Muscle of leg (tissue), 11 donors: Measurements from ENCODE around the gene PTK7. TPM values are rescaled to one million over a fixed set of nuclear protein-coding genes. Genes with fewer than 3 reads are reported as not detected.
A peak's percentile ranks its signal among the peaks of the same experiment; 100 is the strongest.

Source experiments
- DNase-seq: peaks from one replicate; pipeline ENCODE4 v3.0.0; 2013
- H3K27ac ChIP-seq: one replicate; pipeline ENCODE4 v1.5.1; 2013; ENCODE audit warnings: mild to moderate bottlenecking, low read length, control low read depth
- H3K27me3 ChIP-seq: one replicate; pipeline ENCODE4 v1.6.1; 2013; ENCODE audit warnings: low read length; ENCODE audit not compliant: control insufficient read depth, insufficient read depth
- H3K36me3 ChIP-seq: one replicate; pipeline ENCODE4 v1.6.1; 2013; ENCODE audit warnings: low read length; ENCODE audit not compliant: control insufficient read depth, insufficient read depth
- H3K4me1 ChIP-seq: one replicate; pipeline ENCODE4 v1.6.1; 2013; ENCODE audit warnings: low read length; ENCODE audit not compliant: control insufficient read depth, insufficient read depth
- H3K4me3 ChIP-seq: one replicate; pipeline ENCODE4 v1.5.1; 2013; ENCODE audit warnings: low read length, control low read depth
- H3K9me3 ChIP-seq: replicated peaks from 2 replicates; pipeline ENCODE4 v1.6.1; 2013; ENCODE audit warnings: low read depth, low read length; ENCODE audit not compliant: control insufficient read depth
- WGBS: methylation state at CpG from one replicate; pipeline ENCODE4 v1.1.5; 2013; ENCODE audit warnings: missing lambda C conversion rate; ENCODE audit not compliant: insufficient coverage; 5-methylcytosine and 5-hydroxymethylcytosine counted together
- polyA plus RNA-seq, 8 donors: library from polyadenylated mRNA; unstranded; fragments of 120-200 nt; gene quantifications; one replicate each; pipeline versions ENCODE4 v1.2.1 to v1.2.3, GENCODE V29; 2013; ENCODE audit warnings: inconsistent platforms in 1 of 8, low replicate concordance in 1 of 8; ENCODE audit not compliant: insufficient read length in 8 of 8, insufficient read depth in 1 of 8
- total RNA-seq: library from RNA; stranded (reverse); fragments of 120-200 nt; gene quantifications from one replicate; pipeline ENCODE4 v1.2.4, GENCODE V29; 2013

The PTK7 gene
- total and polyA plus RNA-seq, 9 donors, result 40.2 to 117 (median 78.5) TPM

GRCh38 chr6:43093436-43094289, 17.5 kb downstream of the PTK7 start:
- peaks cover 50% of the 10 kb centered on the region for H3K4me1 ChIP-seq
- WGBS, result 36% methylated on average over 5 of the region's 9 CpGs
- DNase-seq, result peak; percentile 95
- H3K9me3 ChIP-seq, result no peaks in the 10 kb centered on the region
- H3K27me3 ChIP-seq, result no peaks in the 10 kb centered on the region
- no peaks in the 10 kb centered on the region for H3K36me3 ChIP-seq
- H3K4me3 ChIP-seq, result peak overlapping the region; percentile 11
- H3K27ac ChIP-seq, result peak overlapping the region; percentile 66

- Histone ChIP-seq H3K9me3 (no peaks in the 10 kb centered on the region), H3K36me3 (no peaks in the 10 kb centered on the region), H3K27me3 (no peaks in the 10 kb centered on the region), H3K4me3 (no peak overlapping the region), H3K4me1 (peaks cover 28% of the 10 kb centered on the region), H3K27ac (peak overlapping the region; percentile 31)
- 31% methylated on average over 3 of the region's 7 CpGs for WGBS
- peak; percentile 18 for DNase-seq
These were observed 19.8 kb downstream of the PTK7 start for GRCh38 chr6:43095939-43096338.

DNA sequence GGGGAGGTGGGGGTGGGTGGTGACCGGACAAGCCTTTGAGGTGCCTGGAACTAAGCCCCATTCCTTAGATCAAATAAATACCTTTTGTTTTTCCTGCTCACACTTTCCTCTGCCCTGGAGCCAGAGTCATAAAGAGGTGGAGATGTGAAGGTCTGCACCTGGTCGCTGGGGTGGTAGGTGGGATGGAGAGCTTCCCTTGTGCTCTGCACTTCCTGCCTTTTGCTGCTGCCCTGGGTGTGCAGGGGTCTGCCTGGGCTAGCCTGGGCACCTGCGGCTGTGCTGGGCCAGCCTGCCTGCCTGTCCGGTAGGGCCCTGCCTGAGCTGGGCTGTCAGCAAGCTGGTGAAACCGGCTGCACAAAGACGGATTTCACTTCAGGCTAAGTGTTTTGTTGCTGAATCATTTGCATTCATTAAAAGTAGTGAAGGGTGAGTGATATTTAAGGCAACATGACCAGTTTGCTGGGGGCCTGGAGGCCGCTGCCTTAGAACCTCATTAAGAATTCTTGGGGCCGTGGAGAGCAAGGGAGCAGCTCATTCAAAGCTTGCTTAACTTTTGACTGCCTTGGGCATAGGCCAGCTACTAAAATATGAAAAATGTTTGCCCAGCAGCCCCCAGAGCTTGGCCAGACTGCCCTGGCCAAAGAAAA, 20.5 kb downstream of the PTK7 start:
- Histone ChIP-seq H3K27ac (peak overlapping the region; percentile 31), H3K9me3 (no peaks in the 10 kb centered on the region), H3K4me3 (no peak overlapping the region), H3K4me1 (peaks cover 25% of the 10 kb centered on the region), H3K27me3 (no peaks in the 10 kb centered on the region), H3K36me3 (no peaks in the 10 kb centered on the region)
- DNase-seq, result peak; percentile 22
- WGBS, result 60% methylated on average over 7 of the region's 8 CpGs

GRCh38 chr6:43097098-43097489, 21.0 kb downstream of the PTK7 start:
- H3K27ac ChIP-seq, result peak overlapping the region; percentile 29
- DNase-seq, result no peak

GRCh38 chr6:43097502-43097901, 21.4 kb downstream of the PTK7 start:
- no peak overlapping the region for H3K4me3 ChIP-seq
- H3K27ac ChIP-seq, result no peak overlapping the region
- no peaks in the 10 kb centered on the region for H3K27me3 ChIP-seq
- WGBS, result 81% methylated on average over 3 of the region's 4 CpGs
- H3K9me3 ChIP-seq, result no peaks in the 10 kb centered on the region
- H3K4me1 ChIP-seq, result peaks cover 25% of the 10 kb centered on the region
- no peaks in the 10 kb centered on the region for H3K36me3 ChIP-seq
- no peak for DNase-seq

More at GRCh38 chr6:43097098-43097489, 21.0 kb downstream of the PTK7 start:
- WGBS, result no CpG with 5 or more reads among the region's 5 CpGs
- no peaks in the 10 kb centered on the region for H3K36me3 ChIP-seq
- no peaks in the 10 kb centered on the region for H3K27me3 ChIP-seq
- H3K9me3 ChIP-seq, result no peaks in the 10 kb centered on the region
- peaks cover 25% of the 10 kb centered on the region for H3K4me1 ChIP-seq
- no peak overlapping the region for H3K4me3 ChIP-seq

- DNase-seq, result no peak
These were observed 25.4 kb downstream of the PTK7 start for GRCh38 chr6:43101497-43101896.

DNA sequence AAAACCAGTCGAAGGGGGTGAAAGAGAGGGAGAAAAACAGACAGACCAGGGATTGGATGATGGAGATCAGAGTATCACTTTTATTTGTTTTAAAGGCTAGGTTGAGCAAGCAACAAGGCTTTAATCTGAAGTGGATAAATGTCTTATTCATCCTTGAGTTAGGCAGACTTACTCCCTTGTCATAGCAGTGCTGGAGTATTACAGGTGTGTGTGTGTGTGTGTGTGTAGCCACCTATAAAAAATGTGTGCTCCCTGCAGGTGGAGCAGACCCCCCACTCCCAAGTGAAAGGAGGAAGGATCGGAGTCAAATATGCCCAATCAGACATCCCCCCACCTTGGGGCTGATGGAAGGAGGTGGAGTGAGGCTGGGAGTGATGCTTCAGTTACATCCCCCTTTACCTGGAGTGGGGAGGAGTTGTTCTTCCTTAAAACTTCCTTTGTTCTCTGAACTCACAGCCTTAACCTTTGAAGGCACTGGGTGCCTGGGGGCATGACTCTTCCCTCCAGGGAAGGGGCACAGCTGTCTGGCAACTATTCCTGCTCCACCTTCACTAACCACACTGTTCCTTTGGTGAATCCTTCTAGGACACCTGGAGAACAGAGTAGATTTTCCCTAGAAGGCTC, 27.3 kb downstream of the PTK7 start:
- WGBS, result 33% methylated on average over 1 of the region's 2 CpGs
- no peak for DNase-seq
- Histone ChIP-seq H3K4me1 (no peaks in the 10 kb centered on the region), H3K9me3 (no peaks in the 10 kb centered on the region), H3K4me3 (no peak overlapping the region), H3K27ac (no peak overlapping the region), H3K27me3 (no peaks in the 10 kb centered on the region), H3K36me3 (no peaks in the 10 kb centered on the region)

More at GRCh38 chr6:43101497-43101896, 25.4 kb downstream of the PTK7 start:
- Histone ChIP-seq H3K9me3 (no peaks in the 10 kb centered on the region), H3K36me3 (no peaks in the 10 kb centered on the region), H3K4me3 (no peak overlapping the region), H3K27ac (no peak overlapping the region), H3K27me3 (no peaks in the 10 kb centered on the region), H3K4me1 (peaks cover 7% of the 10 kb centered on the region)
- no CpG with 5 or more reads among the region's 4 CpGs for WGBS

DNA sequence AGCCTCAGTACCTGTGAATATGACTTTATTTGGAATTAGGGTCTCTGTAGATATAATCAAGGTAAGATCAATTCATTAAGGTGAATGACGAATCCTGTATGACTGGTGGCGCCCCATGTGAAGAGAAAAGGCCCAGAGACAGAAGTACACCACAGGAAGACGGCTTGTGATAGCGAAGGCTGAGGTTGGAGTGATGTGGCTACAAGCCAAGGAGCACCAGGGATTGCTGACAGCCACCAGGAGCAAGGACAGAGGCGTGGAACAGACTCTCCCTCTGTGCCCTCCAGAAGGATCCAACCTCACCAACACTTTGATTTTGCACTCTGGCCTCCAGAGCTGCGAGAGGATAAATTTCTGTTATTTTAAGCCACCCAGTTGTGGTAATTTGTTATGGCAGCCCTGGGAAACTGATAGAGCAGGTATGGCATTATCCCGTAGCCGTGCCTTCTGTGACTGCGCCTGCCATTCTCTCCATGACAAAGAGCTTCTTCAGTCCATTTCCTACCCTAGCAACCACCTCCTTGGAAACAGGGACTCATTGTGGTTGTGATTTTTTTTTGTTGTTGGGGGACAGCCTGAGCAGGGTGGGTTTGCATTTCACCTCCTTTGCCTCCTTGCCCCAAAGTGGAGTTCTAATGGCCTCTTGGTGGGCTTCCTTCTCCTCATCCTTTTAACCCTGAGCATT, 29.6 kb downstream of the PTK7 start:
- Histone ChIP-seq H3K4me3 (no peak overlapping the region), H3K27ac (no peak overlapping the region), H3K27me3 (no peaks in the 10 kb centered on the region), H3K36me3 (no peaks in the 10 kb centered on the region), H3K4me1 (no peaks in the 10 kb centered on the region), H3K9me3 (no peaks in the 10 kb centered on the region)
- WGBS, result 100% methylated on average over 2 of the region's 9 CpGs
- DNase-seq, result no peak

- DNase-seq, result no peak
- Histone ChIP-seq H3K27ac (no peak overlapping the region), H3K4me3 (no peak overlapping the region), H3K4me1 (no peaks in the 10 kb centered on the region), H3K27me3 (no peaks in the 10 kb centered on the region), H3K9me3 (no peaks in the 10 kb centered on the region), H3K36me3 (no peaks in the 10 kb centered on the region)
- WGBS, result 100% methylated on average over 8 of the region's 12 CpGs
These were observed 31.4 kb downstream of the PTK7 start for GRCh38 chr6:43107344-43108062.
